IPS-20b (cell line): ENCODE results near the gene ZBTB4.

Experiments used
- H3K27ac ChIP-seq: one replicate; pipeline ENCODE4 v1.5.1; 2013; ENCODE audit warnings: low read length
- H3K27me3 ChIP-seq: 2 replicates; pipeline ENCODE4 v1.6.1; 2013; ENCODE audit warnings: mild to moderate bottlenecking, low read length, inconsistent platforms; ENCODE audit not compliant: insufficient read depth
- H3K36me3 ChIP-seq: 2 replicates; pipeline ENCODE4 v1.6.1; 2013; ENCODE audit warnings: low read depth, mild to moderate bottlenecking, inconsistent platforms, low read length, moderate library complexity; ENCODE audit not compliant: insufficient read depth
- H3K4me1 ChIP-seq: 2 replicates; pipeline ENCODE4 v1.6.1; 2013; ENCODE audit warnings: mild to moderate bottlenecking, control low read depth, inconsistent platforms, low read length, moderate library complexity; ENCODE audit not compliant: insufficient read depth
- H3K4me3 ChIP-seq: 2 replicates; pipeline ENCODE4 v1.5.1; 2013; ENCODE audit warnings: mild to moderate bottlenecking, low read length, inconsistent platforms
- H3K9ac ChIP-seq: 2 replicates; pipeline ENCODE4 v1.6.1; 2013; ENCODE audit warnings: low read depth, mild to moderate bottlenecking, inconsistent platforms, low read length, moderate library complexity
- H3K9me3 ChIP-seq: 2 replicates; pipeline ENCODE4 v1.6.1; 2013; ENCODE audit warnings: mild to moderate bottlenecking, low read depth, low read length, inconsistent platforms; ENCODE audit not compliant: insufficient read depth

ZBTB4 gene

GRCh38 chr17:7425316-7425715 is 54.1 kb downstream of the ZBTB4 start, which contains the start of gene SPEM2:
TSS of gene SPEM2 (plus strand) at chr17:7425616. CDS start at chr17:7425689, 73 bp downstream.
- no peaks in the 10 kb centered on the region for H3K27me3 ChIP-seq
- H3K36me3 ChIP-seq: no peaks in the 10 kb centered on the region
- no peak within 1 kb of the TSS for H3K9ac ChIP-seq
- no peaks in the 10 kb centered on the region for H3K4me1 ChIP-seq
- no peak within 1 kb of the TSS for H3K27ac ChIP-seq
- H3K9me3 ChIP-seq: no peaks in the 10 kb centered on the region
- no peak within 1 kb of the TSS for H3K4me3 ChIP-seq

GRCh38 chr17:7423679-7424078 is 55.8 kb downstream of the ZBTB4 start:
- no peak overlapping the region for H3K27ac ChIP-seq
- H3K4me1 ChIP-seq: peaks cover 2% of the 10 kb centered on the region
- H3K9ac ChIP-seq: no peak overlapping the region
- H3K36me3 ChIP-seq: no peaks in the 10 kb centered on the region
- no peaks in the 10 kb centered on the region for H3K9me3 ChIP-seq
- H3K27me3 ChIP-seq: no peaks in the 10 kb centered on the region
- H3K4me3 ChIP-seq: no peak overlapping the region

GRCh38 chr17:7421186-7421585 is 58.2 kb downstream of the ZBTB4 start:
- Histone ChIP-seq H3K4me1 (peaks cover 6% of the 10 kb centered on the region), H3K27me3 (no peaks in the 10 kb centered on the region), H3K4me3 (no peak overlapping the region), H3K9ac (no peak overlapping the region), H3K9me3 (no peaks in the 10 kb centered on the region), H3K36me3 (peaks cover 11% of the 10 kb centered on the region), H3K27ac (no peak overlapping the region)

DNA sequence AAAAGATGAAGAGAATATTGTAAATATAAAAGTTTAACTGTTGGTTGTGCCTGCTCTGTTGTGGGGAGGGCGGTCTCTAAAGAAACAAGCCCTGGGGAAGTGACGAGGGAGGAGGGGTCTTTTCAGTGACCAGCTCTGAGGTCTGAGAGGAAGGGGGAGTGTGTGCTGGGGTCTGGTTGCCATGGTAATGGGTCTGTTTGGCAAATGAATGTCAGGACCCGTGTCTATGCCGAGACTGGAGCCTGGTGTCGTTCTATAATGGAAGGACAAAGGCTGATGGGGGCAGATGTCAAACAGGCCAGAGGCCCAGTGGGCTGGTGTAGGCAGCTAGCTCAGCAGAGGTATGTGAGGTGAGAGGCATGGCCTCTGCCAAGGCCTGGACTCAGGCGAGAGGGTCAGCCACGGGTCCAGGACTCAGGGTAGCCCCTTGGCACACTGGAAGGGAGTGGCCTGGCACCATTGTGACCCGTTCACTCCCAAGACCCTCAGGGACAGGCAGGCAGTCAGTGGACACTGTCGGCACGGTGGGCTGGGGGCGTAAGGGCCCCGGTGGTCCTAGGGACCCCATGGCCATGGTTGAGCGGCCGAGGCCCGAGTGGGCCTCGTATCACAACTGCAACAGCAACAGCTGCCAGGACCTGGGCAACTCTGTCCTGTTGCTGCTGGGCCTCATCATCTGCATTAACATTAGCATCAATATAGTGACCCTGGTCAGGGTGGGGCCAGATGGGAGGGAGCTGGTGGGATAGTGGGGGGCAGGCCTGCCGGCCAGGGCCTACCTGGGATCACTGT is 59.4 kb downstream of the ZBTB4 start, which contains the start of gene SPEM1:
Gene SPEM1, plus strand, starts transcription at position 506 of the 792 bp plus-strand sequence. Its CDS starts 61 bp downstream, at position 567.
- H3K27me3 ChIP-seq: no peaks in the 10 kb centered on the region
- H3K9me3 ChIP-seq: no peaks in the 10 kb centered on the region
- peaks cover 6% of the 10 kb centered on the region for H3K4me1 ChIP-seq
- no peak within 1 kb of the TSS for H3K27ac ChIP-seq
- peaks cover 22% of the 10 kb centered on the region for H3K36me3 ChIP-seq
- no peak within 1 kb of the TSS for H3K4me3 ChIP-seq
- H3K9ac ChIP-seq: no peak within 1 kb of the TSS

DNA sequence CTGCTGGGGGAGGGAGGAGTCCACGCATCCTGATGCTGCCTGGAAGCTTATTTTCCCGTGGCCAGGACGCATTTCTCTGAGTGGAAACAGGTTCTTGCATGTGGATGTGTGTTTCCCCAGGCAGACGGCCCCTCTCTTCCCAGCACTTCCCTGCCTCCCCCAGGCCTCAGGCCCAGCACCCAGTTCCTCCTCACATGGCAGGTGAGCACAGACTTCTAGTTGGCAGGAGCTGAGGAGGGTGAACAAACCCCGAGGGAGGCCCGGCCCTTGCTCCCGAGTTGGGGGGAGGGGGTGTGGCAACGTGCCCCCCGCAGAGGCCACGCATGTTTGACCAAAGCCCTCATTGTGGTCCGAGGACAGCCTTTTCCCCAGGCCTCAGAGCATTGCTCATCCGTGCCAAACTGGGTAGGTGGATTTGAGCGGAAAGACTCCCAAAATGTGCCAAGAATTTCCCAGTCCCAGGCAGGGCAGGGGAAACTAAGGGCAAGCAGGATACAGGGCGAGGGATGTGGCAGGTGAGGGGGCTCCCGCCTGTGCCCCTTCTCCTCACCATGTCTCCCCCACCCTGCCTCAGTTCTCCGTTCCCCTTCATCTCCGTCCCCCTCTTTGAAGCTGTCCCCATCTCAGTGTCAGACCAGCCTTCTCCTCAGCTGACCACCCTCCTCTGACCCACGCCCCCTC is 60.8 kb downstream of the ZBTB4 start:
- Histone ChIP-seq H3K27ac (no peak overlapping the region), H3K4me1 (peaks cover 6% of the 10 kb centered on the region), H3K4me3 (no peak overlapping the region), H3K27me3 (no peaks in the 10 kb centered on the region), H3K9me3 (no peaks in the 10 kb centered on the region), H3K9ac (no peak overlapping the region), H3K36me3 (peaks cover 27% of the 10 kb centered on the region)

DNA sequence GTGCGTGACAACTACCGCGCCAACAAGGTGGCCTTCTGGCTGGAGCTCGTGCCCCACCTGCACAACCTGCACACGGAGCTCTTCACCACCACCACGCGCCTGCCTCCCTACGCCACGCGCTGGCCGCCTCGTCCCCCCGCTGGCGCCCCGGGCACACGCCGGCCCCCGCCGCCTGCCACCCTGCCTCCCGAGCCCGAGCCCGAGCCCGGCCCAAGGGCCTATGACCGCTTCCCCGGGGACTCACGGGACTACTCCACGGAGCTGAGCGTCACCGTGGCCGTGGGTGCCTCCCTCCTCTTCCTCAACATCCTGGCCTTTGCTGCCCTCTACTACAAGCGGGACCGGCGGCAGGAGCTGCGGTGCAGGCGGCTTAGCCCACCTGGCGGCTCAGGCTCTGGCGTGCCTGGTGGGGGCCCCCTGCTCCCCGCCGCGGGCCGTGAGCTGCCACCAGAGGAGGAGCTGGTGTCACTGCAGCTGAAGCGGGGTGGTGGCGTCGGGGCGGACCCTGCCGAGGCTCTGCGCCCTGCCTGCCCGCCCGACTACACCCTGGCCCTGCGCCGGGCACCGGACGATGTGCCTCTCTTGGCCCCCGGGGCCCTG is 62.3 kb downstream of the ZBTB4 start:
- no peaks in the 10 kb centered on the region for H3K27me3 ChIP-seq
- H3K27ac ChIP-seq: no peak overlapping the region
- H3K36me3 ChIP-seq: peaks cover 35% of the 10 kb centered on the region
- H3K4me3 ChIP-seq: no peak overlapping the region
- no peak overlapping the region for H3K9ac ChIP-seq
- no peaks in the 10 kb centered on the region for H3K9me3 ChIP-seq
- H3K4me1 ChIP-seq: peaks cover 6% of the 10 kb centered on the region

GRCh38 chr17:7416323-7416722 is 63.1 kb downstream of the ZBTB4 start:
- H3K27ac ChIP-seq: no peak overlapping the region
- H3K9me3 ChIP-seq: no peaks in the 10 kb centered on the region
- H3K4me1 ChIP-seq: peaks cover 6% of the 10 kb centered on the region
- no peak overlapping the region for H3K4me3 ChIP-seq
- H3K36me3 ChIP-seq: peaks cover 36% of the 10 kb centered on the region
- H3K27me3 ChIP-seq: no peaks in the 10 kb centered on the region
- no peak overlapping the region for H3K9ac ChIP-seq

GRCh38 chr17:7415784-7416183 is 63.6 kb downstream of the ZBTB4 start:
- no peaks in the 10 kb centered on the region for H3K27me3 ChIP-seq
- H3K9ac ChIP-seq: no peak overlapping the region
- H3K36me3 ChIP-seq: peaks cover 36% of the 10 kb centered on the region
- H3K27ac ChIP-seq: no peak overlapping the region
- H3K9me3 ChIP-seq: no peaks in the 10 kb centered on the region
- peaks cover 6% of the 10 kb centered on the region for H3K4me1 ChIP-seq
- H3K4me3 ChIP-seq: no peak overlapping the region

DNA sequence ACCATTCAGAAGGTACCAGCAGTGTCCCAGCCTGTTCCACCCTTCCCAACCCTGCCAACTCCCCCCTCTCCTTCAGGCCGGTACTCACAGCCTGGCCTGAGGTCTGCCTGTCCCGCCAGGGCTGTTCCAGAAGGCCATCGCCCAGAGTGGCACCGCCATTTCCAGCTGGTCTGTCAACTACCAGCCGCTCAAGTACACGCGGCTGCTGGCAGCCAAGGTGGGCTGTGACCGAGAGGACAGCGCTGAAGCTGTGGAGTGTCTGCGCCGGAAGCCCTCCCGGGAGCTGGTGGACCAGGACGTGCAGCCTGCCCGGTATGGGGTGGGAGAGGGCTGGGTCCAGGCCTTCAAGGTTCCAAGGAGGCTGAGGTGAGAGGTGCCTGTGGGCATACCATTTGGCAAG is 64.6 kb downstream of the ZBTB4 start:
- Histone ChIP-seq H3K9me3 (no peaks in the 10 kb centered on the region), H3K36me3 (peaks cover 42% of the 10 kb centered on the region), H3K9ac (no peak overlapping the region), H3K4me1 (peaks cover 6% of the 10 kb centered on the region), H3K27ac (no peak overlapping the region), H3K27me3 (no peaks in the 10 kb centered on the region), H3K4me3 (no peak overlapping the region)

- no peaks in the 10 kb centered on the region for H3K27me3 ChIP-seq
- peaks cover 55% of the 10 kb centered on the region for H3K36me3 ChIP-seq
- no peaks in the 10 kb centered on the region for H3K9me3 ChIP-seq
- no peak overlapping the region for H3K4me3 ChIP-seq
- no peak overlapping the region for H3K9ac ChIP-seq
- no peak overlapping the region for H3K27ac ChIP-seq
- H3K4me1 ChIP-seq: peaks cover 2% of the 10 kb centered on the region; the same call in 1 of the 2 replicates
Observed at GRCh38 chr17:7413346-7413985, 66.0 kb downstream of the ZBTB4 start.

- no peak overlapping the region for H3K9ac ChIP-seq
- H3K27ac ChIP-seq: no peak overlapping the region
- peaks cover 45% of the 10 kb centered on the region for H3K36me3 ChIP-seq
- H3K27me3 ChIP-seq: no peaks in the 10 kb centered on the region
- H3K4me1 ChIP-seq: peaks cover 3% of the 10 kb centered on the region; the same call in 1 of the 2 replicates
- H3K4me3 ChIP-seq: no peak overlapping the region
- no peaks in the 10 kb centered on the region for H3K9me3 ChIP-seq
Observed at GRCh38 chr17:7411427-7411750, 68.0 kb downstream of the ZBTB4 start.
